OCI-LY3 (cell line): ENCODE results near the gene SESN1.

Experiments
- EZH2phosphoT487 ChIP-seq: fragments of 200-600 bp; shearing (Covaris generic); IDR thresholded peaks from 2 replicates; pipeline ENCODE4 v1.6.1; 2018; ENCODE audit warnings: antibody characterized with exemption, mixed run types, low read depth
- TF ChIP-seq, protein P1 (sequence below): fragments of 200-600, 300-600 bp; sonication (generic); IDR thresholded peaks from 2 replicates; pipeline ENCODE4 v1.5.1; 2014; ENCODE audit warnings: antibody characterized with exemption, low read length, low read depth

- TF ChIP-seq, protein P1, sequence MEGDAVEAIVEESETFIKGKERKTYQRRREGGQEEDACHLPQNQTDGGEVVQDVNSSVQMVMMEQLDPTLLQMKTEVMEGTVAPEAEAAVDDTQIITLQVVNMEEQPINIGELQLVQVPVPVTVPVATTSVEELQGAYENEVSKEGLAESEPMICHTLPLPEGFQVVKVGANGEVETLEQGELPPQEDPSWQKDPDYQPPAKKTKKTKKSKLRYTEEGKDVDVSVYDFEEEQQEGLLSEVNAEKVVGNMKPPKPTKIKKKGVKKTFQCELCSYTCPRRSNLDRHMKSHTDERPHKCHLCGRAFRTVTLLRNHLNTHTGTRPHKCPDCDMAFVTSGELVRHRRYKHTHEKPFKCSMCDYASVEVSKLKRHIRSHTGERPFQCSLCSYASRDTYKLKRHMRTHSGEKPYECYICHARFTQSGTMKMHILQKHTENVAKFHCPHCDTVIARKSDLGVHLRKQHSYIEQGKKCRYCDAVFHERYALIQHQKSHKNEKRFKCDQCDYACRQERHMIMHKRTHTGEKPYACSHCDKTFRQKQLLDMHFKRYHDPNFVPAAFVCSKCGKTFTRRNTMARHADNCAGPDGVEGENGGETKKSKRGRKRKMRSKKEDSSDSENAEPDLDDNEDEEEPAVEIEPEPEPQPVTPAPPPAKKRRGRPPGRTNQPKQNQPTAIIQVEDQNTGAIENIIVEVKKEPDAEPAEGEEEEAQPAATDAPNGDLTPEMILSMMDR: no peak; the same call in 1 of the 2 replicates
- TF ChIP-seq EZH2phosphoT487: no peak
Measured at GRCh38 chr6:109076377-109076776, 18.3 kb downstream of the SESN1 start.
